HG03460 (cell line): ENCODE measurements around the gene MAMSTR.

Source experiments
- ATAC-seq: cut with Tn5 transposase; IDR thresholded peaks from one replicate; pipeline ENCODE4 v1.9.1; 2021; ENCODE audit not compliant: unreplicated experiment

The MAMSTR gene

DNA sequence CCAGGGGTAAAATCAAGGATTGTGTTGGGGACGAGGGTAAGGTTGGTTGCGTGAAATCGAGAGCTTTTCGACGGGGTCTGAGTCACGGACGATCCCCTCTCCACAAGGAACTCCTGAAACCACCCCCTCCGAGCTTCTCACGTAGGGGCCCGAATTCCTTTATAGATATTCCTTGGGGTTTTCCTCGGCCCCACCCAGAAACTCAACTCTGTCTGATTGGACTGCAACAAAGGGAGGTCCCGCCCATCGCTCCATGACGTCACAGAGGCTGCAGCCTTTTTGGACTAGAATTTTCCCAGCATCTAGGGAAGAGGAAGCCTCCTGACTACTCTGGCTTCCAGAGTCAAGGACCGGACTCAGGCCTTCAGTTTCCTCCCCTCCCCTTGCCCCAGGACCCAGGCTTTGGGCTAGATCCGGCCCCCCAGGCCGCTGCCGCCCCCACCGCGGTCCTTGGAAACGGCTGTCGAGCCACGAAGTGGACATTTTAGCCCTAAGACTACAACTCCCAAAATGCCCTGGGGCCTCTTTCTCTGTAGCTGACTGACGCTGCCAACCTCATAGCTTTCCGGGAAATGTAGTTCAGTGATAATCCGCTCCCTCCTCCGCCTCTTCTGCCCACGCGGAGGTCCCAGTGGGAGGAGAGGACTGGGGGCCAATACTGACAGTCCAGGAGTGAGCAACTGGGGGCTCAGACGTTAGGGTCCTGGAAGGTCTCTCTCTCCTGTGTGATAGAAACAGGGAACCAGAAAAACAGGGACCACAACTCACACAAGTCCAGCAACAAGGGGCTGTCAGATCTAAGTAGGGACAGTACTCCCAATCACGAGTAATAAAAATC lies 27.4 kb upstream of the MAMSTR start, which contains the start of gene IZUMO1:
Gene IZUMO1 (minus strand): TSS at position 172 of the 838 bp plus-strand sequence. CDS start 1,050 bp downstream, outside the sequence.
- ATAC-seq, result no peak

DNA sequence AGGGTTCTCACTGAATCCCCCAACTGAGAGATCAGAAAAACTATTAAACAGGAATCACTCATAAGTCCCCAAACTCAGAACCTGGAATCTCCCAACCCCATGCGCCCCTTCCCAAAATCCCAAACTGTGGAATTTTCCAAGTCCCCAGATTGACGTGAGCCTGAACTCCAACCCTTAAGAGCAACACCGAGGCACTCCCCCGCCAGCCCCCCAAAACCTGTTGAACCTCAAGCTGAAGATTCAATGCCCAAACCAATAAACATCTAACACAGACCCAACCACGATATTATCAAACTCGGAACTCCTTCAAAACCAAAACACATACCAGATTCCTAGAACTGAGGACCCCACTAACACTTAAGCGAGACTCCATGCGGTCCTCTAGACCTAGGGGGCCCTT lies 26.6 kb upstream of the MAMSTR start:
- ATAC-seq, result no peak

DNA sequence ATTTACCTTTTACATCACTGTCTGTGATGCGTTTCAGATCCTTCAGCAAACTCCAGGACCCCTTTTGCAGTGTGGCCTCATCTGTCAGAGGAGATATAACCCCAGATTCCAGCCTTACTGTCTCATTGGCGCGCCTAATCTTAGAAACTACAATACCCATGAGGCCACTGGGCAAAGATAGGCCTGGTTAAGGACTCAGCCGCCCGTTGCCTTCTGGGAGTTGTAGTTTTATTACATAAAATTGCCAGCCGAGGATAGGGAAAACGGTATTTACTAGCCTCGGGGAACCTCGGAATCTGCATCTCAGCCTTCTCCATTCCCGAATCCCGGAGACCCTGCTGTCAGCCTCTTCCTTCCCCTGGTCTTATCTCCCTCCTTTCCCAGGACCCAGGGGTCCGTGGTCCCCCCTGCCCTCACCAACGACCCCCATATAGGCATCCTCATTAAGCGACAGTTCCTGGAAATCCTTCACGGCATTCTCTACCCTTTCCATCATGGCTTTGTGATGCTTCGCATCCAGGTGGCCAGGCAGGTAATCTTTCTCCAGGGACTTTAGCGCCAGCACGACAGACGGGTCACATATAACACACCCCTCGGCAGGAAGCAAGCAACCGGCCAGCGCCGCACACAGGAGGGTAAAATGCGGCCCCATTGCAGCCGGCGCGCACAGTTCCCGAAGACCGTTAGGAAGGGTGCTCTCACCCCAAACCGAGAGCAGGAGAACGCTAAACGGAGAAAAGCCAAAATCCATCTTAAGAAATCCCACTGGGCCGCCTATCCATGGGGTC lies 25.9 kb upstream of the MAMSTR start:
- ATAC-seq, result no peak

DNA sequence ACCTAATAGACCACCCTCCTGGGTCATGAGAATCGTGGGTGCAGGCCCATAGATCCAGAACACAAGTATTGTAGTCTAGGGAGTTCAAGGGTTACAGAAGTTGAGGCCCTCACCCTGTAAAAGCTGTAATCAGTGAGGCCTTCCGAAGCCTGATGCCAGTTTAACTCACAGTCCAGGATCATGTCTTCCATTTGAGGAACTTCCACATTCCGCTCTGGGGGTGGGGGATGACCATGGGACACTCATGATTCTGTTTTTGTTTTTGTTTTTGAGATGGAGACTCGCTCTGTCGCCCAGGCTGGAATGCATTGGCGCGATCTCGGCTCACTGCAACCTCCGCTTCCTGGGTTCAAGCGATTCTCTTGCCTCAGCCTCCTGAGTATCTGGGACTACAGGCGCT lies 22.6 kb upstream of the MAMSTR start:
- no peak for ATAC-seq

DNA sequence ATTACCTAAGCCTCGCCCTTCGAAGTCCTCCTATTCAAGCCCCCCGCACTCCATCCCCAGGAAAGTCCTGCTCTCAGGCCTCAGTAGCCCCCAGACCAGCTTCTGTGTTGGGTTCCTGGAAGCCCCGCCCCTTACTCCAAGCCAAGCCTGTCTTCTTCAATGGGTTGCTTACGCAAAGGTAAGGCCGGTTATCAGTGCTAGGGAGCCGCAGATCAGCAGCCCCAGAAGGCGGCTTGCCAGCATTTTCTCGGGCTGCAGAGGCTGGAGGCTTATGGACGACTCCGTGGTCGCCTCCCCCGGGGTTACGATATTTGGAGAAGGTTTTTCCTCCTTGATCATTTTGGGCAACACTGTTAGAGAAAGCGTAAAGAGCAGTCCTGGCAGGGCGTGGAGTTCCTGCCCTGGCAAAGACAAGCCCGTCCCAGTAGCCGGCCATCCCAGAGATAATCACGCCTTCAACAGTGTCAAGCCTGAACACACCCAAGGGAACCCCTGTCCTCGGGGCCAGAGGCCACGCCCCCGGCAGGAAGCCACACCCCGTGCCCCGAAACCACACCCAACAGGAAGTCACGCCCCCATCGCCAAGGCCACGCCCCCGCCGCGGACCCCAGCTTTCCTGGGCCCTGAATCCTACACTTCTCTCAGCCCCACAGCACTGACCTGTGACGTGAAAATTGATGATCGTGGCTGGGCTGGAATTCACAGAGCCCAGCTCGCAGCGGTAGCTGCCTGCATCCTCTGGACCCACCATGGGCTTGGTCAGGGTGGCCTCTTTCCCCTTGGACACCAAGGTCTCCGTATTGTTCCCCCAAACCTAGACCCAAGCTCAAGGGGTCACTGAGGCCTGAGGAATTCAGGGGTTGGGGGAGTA lies 21.8 kb upstream of the MAMSTR start:
- ATAC-seq, result no peak

DNA sequence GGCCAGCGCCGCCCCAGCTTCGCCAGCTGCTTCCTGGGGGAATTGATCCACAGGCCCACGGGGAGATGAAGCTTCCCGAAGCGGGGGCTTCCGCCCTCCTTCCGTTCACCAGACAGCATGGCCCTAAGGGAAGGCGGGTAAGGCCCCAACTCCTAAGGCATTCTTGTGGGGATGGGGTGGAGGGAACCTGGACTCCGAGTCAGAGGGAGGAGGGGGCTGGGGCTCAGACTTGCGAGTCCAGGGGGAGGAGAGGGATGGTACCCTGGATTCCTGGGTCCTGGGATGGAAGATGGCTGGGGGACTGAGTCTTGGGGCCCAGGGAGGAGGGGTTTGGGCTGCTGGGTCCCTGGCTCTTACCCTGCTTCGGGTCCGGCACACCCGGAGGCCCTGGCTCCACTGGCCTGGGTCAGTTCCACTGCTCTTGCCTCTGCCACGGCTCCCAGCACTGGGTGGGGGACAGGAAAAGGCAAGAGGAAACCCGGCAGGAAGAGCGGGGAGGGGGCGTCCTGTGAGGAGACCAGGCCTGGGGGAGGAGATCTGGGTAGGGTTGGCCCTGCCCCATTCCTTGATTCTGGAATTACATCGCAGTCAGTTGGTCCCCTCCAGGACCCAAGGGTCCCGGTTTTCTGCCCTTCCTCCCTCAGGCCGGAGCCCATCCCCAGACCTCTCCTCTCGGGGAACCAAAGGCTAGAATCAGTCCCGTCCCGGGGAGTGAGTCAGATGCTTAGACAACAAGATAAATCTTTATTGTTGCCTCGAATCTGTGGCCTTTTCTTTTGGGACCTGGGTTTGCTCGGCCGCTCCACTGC lies 20.8 kb upstream of the MAMSTR start, which contains the start of gene RASIP1:
Gene RASIP1 (minus strand): TSS at position 447 of the 809 bp plus-strand sequence. CDS start 328 bp downstream, at position 119.
- no peak for ATAC-seq

DNA sequence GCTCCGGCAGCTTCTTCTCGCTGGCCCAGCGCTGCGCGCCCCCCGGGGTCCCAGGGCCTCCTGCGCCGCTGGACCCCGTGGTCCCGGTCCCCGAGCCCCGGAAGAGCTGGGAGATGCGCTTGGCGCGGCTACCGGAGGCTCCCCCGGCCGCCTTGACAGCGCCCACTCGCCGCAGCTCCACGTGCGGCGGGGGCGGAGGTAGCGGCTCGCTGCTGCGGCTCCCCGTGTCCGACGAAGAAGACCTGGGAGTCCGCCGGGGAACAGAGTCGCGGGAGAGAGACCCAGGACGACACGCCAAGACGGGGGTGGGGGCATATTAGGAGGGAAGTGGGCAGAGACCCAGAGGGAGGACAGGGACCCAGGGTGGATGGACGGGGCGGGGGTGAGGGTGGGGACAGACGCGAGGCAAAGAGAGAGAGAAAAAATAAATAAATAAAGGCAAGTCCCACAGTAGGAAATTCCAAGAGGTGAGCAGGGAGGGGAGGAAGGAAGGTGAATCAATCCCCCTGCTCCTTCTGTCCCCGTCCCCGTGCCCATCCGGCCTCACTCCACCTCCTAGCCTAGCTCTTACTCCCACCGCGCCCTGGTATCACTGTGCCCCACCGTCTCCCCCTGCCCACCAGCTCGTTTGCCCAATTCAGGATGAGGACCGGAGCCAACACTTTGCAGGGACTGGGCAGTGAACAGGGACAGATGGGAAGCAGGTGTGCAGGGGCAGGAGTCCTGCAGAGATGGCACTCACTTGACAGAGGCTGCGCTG lies 20.1 kb upstream of the MAMSTR start:
- ATAC-seq, result no peak

DNA sequence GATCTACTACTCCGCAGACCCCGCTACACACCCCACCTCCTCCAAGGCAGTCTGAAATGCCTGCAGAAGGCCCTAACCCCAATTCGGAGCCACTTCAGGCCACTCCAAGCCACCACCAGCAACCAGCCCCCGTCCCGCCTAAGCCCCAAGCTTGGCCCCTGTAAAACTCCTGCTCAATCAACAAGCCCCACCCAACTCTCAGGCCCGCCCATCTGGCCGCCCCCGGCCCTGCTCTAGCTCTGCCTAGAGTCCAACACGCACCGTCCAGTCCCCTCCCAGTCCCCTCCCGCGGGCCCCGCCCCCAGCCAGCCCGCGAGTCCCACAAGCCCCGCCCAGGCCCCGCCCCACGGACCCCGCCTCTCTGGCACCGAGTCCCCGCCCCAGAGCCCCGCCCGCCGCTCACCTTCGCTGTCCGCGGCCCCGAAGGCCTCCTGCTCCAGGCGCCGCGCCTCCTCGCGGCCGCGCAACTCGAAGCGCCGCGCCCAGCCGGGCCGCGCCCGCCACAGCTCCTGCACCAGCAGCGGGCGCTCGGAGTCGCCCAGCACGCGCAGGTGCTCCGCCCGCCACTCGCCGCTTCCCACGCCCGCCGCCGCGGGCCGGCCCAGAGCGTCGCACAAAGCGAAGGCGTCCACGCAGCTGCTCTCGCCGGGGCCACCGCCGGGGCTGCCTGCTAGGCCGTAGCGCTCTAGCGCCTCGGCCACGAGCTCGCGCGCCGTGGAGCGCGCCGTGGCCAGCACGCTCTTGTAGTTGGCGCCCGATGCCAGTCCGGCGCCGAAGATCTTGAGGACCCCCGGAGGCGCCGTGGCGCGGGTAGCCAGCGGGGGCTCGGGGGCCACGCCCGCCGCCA lies 19.3 kb upstream of the MAMSTR start:
- ATAC-seq, result peak; percentile 81

DNA sequence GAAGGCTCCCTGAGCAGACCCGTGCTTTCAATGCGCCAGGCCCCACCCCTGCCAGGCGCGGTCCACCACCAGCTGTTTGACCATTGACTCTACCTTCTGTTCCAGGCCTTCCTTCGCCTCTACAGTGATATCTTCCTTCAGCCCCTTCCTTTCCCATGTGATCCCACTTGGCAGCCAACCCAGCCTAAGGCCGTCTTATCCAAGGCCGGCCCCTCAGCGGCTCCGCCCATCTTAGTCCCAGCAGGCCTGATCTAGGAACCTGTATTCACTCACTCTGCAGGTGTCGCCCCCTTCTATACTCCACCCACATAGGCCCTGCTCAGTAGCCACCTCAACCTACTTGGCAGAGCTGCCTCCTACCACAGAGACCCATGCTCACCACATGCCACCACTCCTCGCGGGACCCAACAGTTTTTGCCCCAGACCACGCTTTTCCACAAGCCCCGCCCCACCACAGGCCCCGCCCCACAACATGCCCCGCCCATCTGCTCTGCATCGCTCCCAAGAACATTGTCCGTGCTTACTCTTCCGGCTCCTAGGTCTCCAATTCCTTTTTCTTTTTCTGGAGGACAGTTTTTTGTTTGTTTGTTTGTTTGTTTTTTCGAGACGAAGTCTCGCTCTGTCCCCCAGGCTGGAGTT lies 18.0 kb upstream of the MAMSTR start:
- no peak for ATAC-seq

DNA sequence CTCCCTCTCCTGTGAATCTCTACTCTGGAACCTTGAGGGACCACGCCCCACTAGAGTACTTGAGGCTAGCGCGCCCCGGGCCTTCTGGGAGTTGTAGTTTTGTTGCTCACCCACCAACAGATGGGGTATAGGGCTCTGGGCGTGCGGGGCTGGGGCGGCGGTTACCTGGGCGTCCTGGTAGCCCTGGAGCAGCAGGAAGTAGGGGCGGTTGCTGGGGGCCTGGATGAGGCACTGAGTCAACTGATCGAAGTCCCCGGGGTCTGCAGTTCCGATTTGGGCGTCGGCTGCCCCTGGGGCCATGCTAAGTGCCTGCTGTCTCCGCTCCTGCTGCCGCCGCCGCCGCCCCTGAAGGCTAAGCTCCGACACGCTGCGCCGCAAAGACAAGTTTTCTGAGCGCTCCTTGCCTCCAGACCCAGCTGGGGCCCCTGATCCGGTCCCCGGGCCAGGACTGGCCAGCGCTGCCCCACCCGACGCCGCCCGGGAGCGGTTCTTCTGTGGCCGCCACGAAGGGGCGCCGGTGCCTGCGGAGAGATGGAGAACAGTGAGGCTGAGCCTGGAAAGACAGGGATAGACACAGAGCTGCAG lies 15.6 kb upstream of the MAMSTR start:
- no peak for ATAC-seq

DNA sequence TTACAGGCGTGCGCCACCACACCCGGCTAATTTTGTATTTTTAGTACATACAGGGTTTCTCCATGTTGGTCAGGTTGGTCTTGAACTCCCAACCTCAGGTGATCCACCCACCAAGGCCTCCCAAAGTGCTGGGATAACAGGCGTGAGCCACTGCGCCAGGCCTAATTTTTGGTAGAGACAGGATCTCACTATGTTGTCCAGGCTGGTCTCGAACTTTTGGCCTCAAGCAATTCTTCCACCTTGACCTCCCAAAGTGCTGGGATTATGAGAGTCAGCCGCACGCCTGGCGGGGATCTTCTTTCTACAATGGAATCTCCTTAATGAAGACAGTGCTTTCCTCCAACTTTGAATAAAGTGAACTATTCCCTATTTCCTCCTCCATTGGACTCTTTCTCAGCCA lies 15.1 kb upstream of the MAMSTR start:
- ATAC-seq, result no peak

DNA sequence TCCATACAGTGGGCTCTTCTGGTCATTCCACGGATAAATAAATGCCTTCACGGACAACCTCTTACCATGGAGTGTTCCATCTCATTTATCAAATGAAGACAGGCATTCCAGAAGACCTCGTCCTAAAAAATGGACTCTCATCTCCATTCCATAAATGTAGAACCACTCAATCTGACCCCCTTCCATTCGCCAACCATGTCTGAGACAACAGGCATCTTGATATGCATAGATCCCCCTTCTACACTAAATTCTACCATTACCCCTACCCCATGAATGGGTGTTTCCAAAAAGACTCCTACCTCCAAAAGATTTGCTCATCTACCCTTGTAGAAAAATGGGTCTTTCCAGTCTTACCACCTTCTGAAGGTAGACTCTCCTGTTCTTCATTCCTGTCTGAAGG lies 11.9 kb upstream of the MAMSTR start:
- no peak for ATAC-seq

DNA sequence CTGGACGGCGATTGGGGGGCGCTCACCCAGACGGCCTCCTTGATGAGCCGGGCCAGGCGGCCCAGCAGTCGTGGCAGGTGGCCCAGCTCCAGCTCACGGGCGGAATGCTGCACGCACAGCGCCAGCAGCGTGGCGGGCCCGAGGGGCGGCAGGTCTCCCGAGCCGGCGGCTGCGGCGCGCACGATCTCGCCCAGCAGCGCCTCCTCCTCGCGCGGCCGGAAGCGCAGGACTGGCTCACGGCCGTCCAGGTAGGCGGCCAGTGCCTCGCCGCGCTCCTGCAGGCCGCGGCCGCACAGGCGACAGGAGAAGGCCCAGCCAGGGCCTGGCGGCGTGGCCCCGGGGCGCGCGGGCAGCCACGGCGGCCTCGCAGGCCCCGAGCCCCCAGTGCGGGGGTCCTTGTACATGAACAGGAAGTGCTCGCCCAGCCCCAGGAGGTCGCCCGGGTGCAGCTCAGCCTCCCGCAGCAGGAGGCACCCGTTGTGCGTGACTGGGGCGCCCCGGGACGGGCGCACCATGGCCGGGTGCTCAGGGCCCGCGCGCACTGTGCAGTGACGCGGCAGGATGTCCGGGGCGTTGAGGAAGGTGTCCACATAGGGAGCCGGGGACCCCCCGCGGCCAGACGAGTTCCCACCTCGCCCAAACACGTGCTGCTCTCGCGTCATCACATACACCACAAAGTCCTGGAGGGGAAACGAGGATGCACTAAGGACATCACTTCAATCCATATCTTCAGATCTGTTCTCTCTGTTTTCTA lies 9.6 kb upstream of the MAMSTR start:
- no peak for ATAC-seq

DNA sequence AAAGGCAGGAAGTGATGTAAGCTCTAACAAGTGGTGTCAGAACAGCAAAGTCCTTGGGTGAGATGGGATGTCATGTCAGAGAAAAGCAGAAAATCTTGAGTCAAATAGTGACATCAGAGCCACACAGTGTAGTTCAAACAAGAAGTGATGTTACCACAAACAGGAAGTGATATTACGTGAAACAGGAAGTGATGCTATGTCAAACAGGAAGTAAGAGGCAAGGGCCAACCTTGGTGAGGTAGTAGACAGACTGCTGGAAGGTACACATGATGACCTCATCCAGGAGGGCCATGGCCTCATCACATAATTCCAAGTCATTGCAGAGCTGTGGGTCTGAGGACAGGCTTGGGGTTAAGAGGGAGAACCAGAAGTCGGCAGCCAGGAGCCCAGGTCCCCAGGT lies 7.0 kb upstream of the MAMSTR start:
- no peak for ATAC-seq

DNA sequence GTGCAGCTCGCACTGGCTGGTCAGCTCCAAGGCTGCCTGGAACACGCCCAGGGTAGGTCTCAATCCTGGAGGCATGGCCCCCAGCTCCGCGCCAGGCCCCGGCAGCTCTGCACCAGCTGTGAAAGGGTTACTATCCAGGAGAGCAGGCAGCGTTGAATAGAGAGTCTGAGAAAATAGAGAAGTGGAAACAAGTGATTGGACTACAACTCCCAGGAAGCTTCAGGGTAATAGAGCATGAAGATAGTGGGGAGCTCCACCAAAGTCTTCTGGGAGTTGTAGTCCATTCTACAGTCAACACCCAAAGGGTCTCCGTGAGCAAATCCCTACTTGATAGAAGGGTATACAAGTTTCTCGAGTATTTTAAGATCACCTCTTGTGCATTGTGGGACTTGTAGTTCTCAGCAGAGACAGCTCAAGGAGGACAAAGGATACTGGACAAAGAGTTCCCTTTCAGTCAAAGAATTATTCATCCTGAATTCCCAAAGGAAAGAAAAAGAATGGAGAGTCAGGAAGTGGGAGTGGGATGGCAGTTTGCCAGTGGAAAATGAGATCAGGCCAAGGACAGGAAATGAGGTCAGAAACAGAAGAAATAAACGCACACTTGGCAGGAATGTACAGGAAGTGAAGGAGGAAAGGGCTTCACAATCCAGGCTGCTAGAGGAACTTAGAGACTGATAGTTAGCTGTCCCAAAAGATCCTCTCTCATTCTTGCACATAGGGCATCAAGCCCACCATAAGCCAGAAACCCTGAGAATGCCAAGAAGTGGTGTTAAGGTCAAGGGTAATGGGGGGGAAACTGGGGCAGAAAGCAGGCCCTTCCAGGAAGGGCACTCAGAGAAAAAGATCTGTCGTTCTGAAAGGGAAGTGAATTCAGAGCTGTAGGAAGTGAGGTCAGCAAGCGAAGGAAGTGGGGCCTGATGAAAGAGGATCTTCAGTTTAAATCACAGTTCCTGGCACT lies 5.5 kb upstream of the MAMSTR start:
- ATAC-seq, result no peak

DNA sequence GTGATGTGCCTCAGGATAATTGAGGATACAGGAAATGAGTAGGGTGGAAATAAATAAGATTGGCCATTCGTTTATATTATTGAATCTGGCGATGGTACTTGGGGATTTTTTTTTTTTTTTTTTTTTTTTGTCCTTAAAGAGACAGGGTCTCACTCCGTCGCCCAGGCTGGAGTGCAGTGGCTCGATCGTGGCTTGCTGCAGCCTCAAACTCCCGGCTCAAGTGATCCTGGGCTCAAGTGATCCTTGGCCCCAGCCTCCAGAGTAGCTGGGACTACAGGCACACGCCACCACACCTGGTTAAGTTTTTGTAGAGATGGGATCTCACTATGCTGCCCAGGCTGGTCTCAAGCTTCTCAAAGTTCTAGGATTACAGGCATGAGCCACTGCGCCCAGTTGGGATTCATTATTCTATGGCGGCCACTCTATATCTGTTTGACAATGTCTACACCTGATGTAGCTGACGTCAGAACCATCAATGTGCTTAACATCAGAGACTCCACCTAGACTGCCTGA lies 2.7 kb upstream of the MAMSTR start:
- no peak for ATAC-seq
